GM19328 (cell line): ENCODE measurements around the gene CCDC61.

Experiments used
- ATAC-seq: cut with Tn5 transposase; IDR thresholded peaks from one replicate; pipeline ENCODE4 v1.9.1; 2021; ENCODE audit warnings: mild to moderate bottlenecking, moderate library complexity; ENCODE audit not compliant: unreplicated experiment

Gene CCDC61

GRCh38 chr19:46036744-46037128, 41.5 kb downstream of the CCDC61 start:
- no peak for ATAC-seq

- no peak for ATAC-seq
These were observed 44.9 kb downstream of the CCDC61 start for GRCh38 chr19:46040125-46040524.

GRCh38 chr19:46040952-46041500, 45.8 kb downstream of the CCDC61 start, which contains the start of gene IGFL4:
TSS of gene IGFL4 (minus strand) at chr19:46041002. CDS start at chr19:46040962, 40 bp downstream.
- no peak for ATAC-seq

GRCh38 chr19:46042252-46042883, 47.1 kb downstream of the CCDC61 start:
- no peak for ATAC-seq

- no peak for ATAC-seq
These were observed 48.3 kb downstream of the CCDC61 start for GRCh38 chr19:46043519-46043918.

GRCh38 chr19:46049597-46049996, 54.3 kb downstream of the CCDC61 start:
- ATAC-seq: no peak

GRCh38 chr19:46052896-46053295, 57.6 kb downstream of the CCDC61 start:
- ATAC-seq: no peak

GRCh38 chr19:46056536-46056935, 61.3 kb downstream of the CCDC61 start:
- ATAC-seq: no peak

GRCh38 chr19:46058778-46059177, 63.5 kb downstream of the CCDC61 start:
- no peak for ATAC-seq

GRCh38 chr19:46060012-46060411, 64.7 kb downstream of the CCDC61 start:
- ATAC-seq: no peak

- ATAC-seq: no peak
These were observed 67.9 kb downstream of the CCDC61 start for GRCh38 chr19:46063201-46063600.

- ATAC-seq: no peak
These were observed 70.3 kb downstream of the CCDC61 start for GRCh38 chr19:46065486-46066071.

- ATAC-seq: no peak
These were observed 71.2 kb downstream of the CCDC61 start for GRCh38 chr19:46066471-46066870.

- no peak for ATAC-seq
These were observed 72.4 kb downstream of the CCDC61 start for GRCh38 chr19:46067691-46068090.
